K562 (cell line): ENCODE measurements around the gene RPL18A. TPM values are rescaled to one million over a fixed set of nuclear protein-coding genes. Genes with fewer than 3 reads are reported as not detected.

ENCODE experiments used
- C11orf30 ChIP-seq: fragments of 450-650 bp; IDR thresholded peaks from 2 replicates; pipeline ENCODE4 v1.6.1; 2016; ENCODE audit warnings: low read depth, mild to moderate bottlenecking
- CHD1 ChIP-seq: fragments of 200-600 bp; sonication (generic); IDR thresholded peaks from one replicate; pipeline ENCODE4 v1.6.1; 2012; ENCODE audit warnings: mild to moderate bottlenecking, moderate library complexity, low read length, inconsistent platforms
- CREM ChIP-seq: IDR thresholded peaks from 2 replicates; pipeline ENCODE4 v1.6.1; 2014; ENCODE audit warnings: antibody characterized with exemption, low read depth
- FOS ChIP-seq: IDR thresholded peaks from 3 replicates; pipeline ENCODE4 v1.6.1; 2011; ENCODE audit not compliant: insufficient read length; ENCODE audit errors: extremely low read depth
- HNRNPL ChIP-seq: fragments of 200-400 bp; formaldehyde crosslinking; IDR thresholded peaks from 2 replicates; pipeline ENCODE4 v1.6.1; 2017; ENCODE audit warnings: low read depth, mild to moderate bottlenecking, low read length
- KAT7 ChIP-seq: sonication (generic); formaldehyde crosslinking; IDR thresholded peaks from 2 replicates; pipeline ENCODE4 v1.8.0; 2022; ENCODE audit warnings: missing genetic modification reagents, mild to moderate bottlenecking, borderline replicate concordance
- MAZ ChIP-seq, 2 experiments: fragments of 450-650 bp in 1 of 2; sonication (generic) in 1 of 2; formaldehyde crosslinking; IDR thresholded peaks in 1 of 2; conservative IDR thresholded peaks in 1 of 2; 2 replicates each; pipeline versions ENCODE4 v1.4.0 to v1.5.0; 2020; ENCODE audit warnings: mild to moderate bottlenecking in 1 of 2, missing genetic modification reagents in 1 of 2
- POLR2AphosphoS5 ChIP-seq: IDR thresholded peaks from 2 replicates; pipeline ENCODE4 v1.6.1; 2011; ENCODE audit warnings: mild to moderate bottlenecking, low read depth, low read length, moderate library complexity; ENCODE audit not compliant: control insufficient read depth, insufficient read depth
- POLR2G ChIP-seq: fragments of 200-400 bp; formaldehyde crosslinking; IDR thresholded peaks from 2 replicates; pipeline ENCODE4 v1.6.1; 2017; ENCODE audit warnings: low read depth, mild to moderate bottlenecking, antibody characterized with exemption, low read length, moderate library complexity
- RBFOX2 ChIP-seq: fragments of 200-400 bp; formaldehyde crosslinking; IDR thresholded peaks from 2 replicates; pipeline ENCODE4 v1.6.1; 2017; ENCODE audit warnings: low read depth, mild to moderate bottlenecking, low read length, moderate library complexity
- TAF1 ChIP-seq: IDR thresholded peaks from 2 replicates; pipeline ENCODE4 v1.6.1; 2011; ENCODE audit warnings: mild to moderate bottlenecking, low read length, moderate library complexity; ENCODE audit not compliant: insufficient read depth, control insufficient read depth, severe bottlenecking; ENCODE audit errors: extremely low read depth
- TBL1XR1 ChIP-seq, 2 experiments: IDR thresholded peaks; 2 replicates each; pipeline ENCODE4 v1.6.1; 2012; ENCODE audit warnings: improper control_type of control experiment in 2 of 2, low read length in 2 of 2, mild to moderate bottlenecking in 1 of 2
- TEAD1 ChIP-seq, 2 experiments: fragments of 450-650 bp in 1 of 2; sonication (generic) in 1 of 2; formaldehyde crosslinking; IDR thresholded peaks; 2 replicates each; pipeline versions ENCODE4 v1.4.0 to v1.8.0; 2020 to 2022; ENCODE audit warnings: mild to moderate bottlenecking in 2 of 2, missing genetic modification reagents in 1 of 2
- XRCC5 ChIP-seq: fragments of 200-400 bp; formaldehyde crosslinking; IDR thresholded peaks from 2 replicates; pipeline ENCODE4 v1.6.1; 2017; ENCODE audit warnings: low read depth, mild to moderate bottlenecking, low read length
- ZC3H4 ChIP-seq: sonication (generic); formaldehyde crosslinking; IDR thresholded peaks from 2 replicates; pipeline ENCODE4 v1.9.0; 2021; ENCODE audit warnings: missing genetic modification reagents, borderline replicate concordance
- ZKSCAN8 ChIP-seq: fragments of 200-800 bp; sonication (Bioruptor generic); IDR thresholded peaks from 2 replicates; pipeline ENCODE4 v1.6.1; 2016; ENCODE audit warnings: missing genetic modification characterization, missing compliant biosample characterization
- ZNF717 ChIP-seq: fragments of 250-450 bp; sonication (Bioruptor Pico); IDR thresholded peaks from 2 replicates; pipeline ENCODE4 v1.5.0; 2021
- ZSCAN29 ChIP-seq: fragments of 450-650 bp; IDR thresholded peaks from 2 replicates; pipeline ENCODE4 v1.6.1; 2017
- polyA plus RNA-seq, 8 experiments: library from polyadenylated mRNA; depleted of rRNA in 4 of 8; stranded (reverse) in 5 of 8; unstranded in 3 of 8; fragments of >200 nt; fragmentation: Nextera tagmentation in 2 of 8; fragmentation: Illumina TruSeq in 1 of 8; extraction: Ambion mirVana in 2 of 8; extraction: Trizol in 1 of 8; gene quantifications; 2 replicates each; pipeline versions ENCODE4 v1.2.1 to v1.2.3, GENCODE V29; 2011 to 2014; ENCODE audit warnings: inconsistent platforms in 1 of 8, missing spikeins in 1 of 8
- total RNA-seq, 7 experiments: library from RNA; depleted of rRNA in 6 of 7; stranded (reverse); fragments of >200 nt in 6 of 7; fragmentation: Illumina TruSeq in 2 of 7; extraction: Trizol in 2 of 7; gene quantifications; 2 replicates each; pipeline versions ENCODE4 v1.2.1 to v1.2.3, GENCODE V29; 2011 to 2021; ENCODE audit warnings: low replicate concordance in 1 of 7
- TF ChIP-seq, protein P1 (sequence below), 2 experiments: fragments of 450-650 bp; formaldehyde crosslinking in 1 of 2; IDR thresholded peaks; 2 replicates each; pipeline versions ENCODE4 v1.4.0 to v1.6.1; 2014 to 2020; ENCODE audit warnings: mild to moderate bottlenecking in 2 of 2, borderline replicate concordance in 1 of 2, low read depth in 1 of 2

The RPL18A gene
- total and polyA plus RNA-seq, 9 of the 15 experiments (the other 6 are each of a cell fraction or from before 2014, with no cell fraction given): 626 to 2,882 (median 1,895) TPM

GRCh38 chr19:17859533-17860330 is at the start of gene RPL18A (continued):
- TF ChIP-seq, protein P1, sequence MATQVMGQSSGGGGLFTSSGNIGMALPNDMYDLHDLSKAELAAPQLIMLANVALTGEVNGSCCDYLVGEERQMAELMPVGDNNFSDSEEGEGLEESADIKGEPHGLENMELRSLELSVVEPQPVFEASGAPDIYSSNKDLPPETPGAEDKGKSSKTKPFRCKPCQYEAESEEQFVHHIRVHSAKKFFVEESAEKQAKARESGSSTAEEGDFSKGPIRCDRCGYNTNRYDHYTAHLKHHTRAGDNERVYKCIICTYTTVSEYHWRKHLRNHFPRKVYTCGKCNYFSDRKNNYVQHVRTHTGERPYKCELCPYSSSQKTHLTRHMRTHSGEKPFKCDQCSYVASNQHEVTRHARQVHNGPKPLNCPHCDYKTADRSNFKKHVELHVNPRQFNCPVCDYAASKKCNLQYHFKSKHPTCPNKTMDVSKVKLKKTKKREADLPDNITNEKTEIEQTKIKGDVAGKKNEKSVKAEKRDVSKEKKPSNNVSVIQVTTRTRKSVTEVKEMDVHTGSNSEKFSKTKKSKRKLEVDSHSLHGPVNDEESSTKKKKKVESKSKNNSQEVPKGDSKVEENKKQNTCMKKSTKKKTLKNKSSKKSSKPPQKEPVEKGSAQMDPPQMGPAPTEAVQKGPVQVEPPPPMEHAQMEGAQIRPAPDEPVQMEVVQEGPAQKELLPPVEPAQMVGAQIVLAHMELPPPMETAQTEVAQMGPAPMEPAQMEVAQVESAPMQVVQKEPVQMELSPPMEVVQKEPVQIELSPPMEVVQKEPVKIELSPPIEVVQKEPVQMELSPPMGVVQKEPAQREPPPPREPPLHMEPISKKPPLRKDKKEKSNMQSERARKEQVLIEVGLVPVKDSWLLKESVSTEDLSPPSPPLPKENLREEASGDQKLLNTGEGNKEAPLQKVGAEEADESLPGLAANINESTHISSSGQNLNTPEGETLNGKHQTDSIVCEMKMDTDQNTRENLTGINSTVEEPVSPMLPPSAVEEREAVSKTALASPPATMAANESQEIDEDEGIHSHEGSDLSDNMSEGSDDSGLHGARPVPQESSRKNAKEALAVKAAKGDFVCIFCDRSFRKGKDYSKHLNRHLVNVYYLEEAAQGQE (IDR thresholded peaks at IDR 0.05; ENCODE audit: borderline replicate concordance): peak; percentile 86
- TF ChIP-seq, protein P1 (CRISPR knock-in tag; IDR thresholded peaks at IDR 0.05; ENCODE audit: low read depth): 0 out of 2 replicates have a peak, but pooled peaks have one; percentile 56
- TF ChIP-seq HNRNPL: peak; percentile 87
- TF ChIP-seq MAZ (CRISPR knock-in tag; conservative IDR thresholded peaks at IDR 0.05 in 1 of 2, IDR thresholded peaks at IDR 0.05 in 1 of 2): peak; percentile 66 to 67; a peak in 2 of 4 replicates
- peak; percentile 94 for TF ChIP-seq POLR2AphosphoS5
- no peak for TF ChIP-seq ZKSCAN8
- TF ChIP-seq C11orf30: peak; percentile 55
- TF ChIP-seq CREM: peak; percentile 95
- peak; percentile 100 for TF ChIP-seq RBFOX2
- peak; percentile 100 for TF ChIP-seq POLR2G
- TF ChIP-seq XRCC5: peak; percentile 77; the same call in 1 of the 2 replicates
- TF ChIP-seq TBL1XR1 (IDR thresholded peaks at IDR 0.05; ENCODE audit: low read length in 2 of 2): 0 out of 4 replicates have a peak, but pooled peaks of 1 of the 2 experiments have one; percentile 26
- 0 out of 2 replicates have a peak, but pooled peaks have one; percentile 15 for TF ChIP-seq ZSCAN29
- TF ChIP-seq FOS: peak; percentile 96
- TF ChIP-seq ZNF717 (CRISPR knock-in tag): no peak
- TF ChIP-seq TEAD1 (CRISPR knock-in tag; IDR thresholded peaks at IDR 0.05): peak; percentile 20 to 38; a peak in 2 of 4 replicates
- TF ChIP-seq ZC3H4: no peak
- peak; percentile 97 for TF ChIP-seq TAF1
- TF ChIP-seq CHD1: peak; percentile 94
- no peak; the same call in 1 of the 2 replicates for TF ChIP-seq KAT7 (CRISPR knock-in tag)
